Measurements from ENCODE around the gene NOP9.

Gene NOP9

GRCh38 chr14:24262821-24263733 is 36.6 kb upstream of the NOP9 start, which contains the start of gene TGM1:
TSS of gene TGM1 (minus strand) at chr14:24263177. CDS start at chr14:24262352, 825 bp downstream.
- no peak for DNase-seq (ENCODE audit: insufficient read length, low spot score)
- FAIRE-seq = no peak
- TF ChIP-seq POLR2AphosphoS5 (IDR thresholded peaks at IDR 0.05; ENCODE audit: low read depth, low read length) = no peak
- no peak for TF ChIP-seq TAF1 (IDR thresholded peaks at IDR 0.05; ENCODE audit: low read depth, low read length)
- TF ChIP-seq POLR2A (IDR thresholded peaks at IDR 0.05; ENCODE audit: low read depth, low read length) = no peak
- TF ChIP-seq POU2F2 (IDR thresholded peaks at IDR 0.05; ENCODE audit: low read depth, low read length) = no peak
- no peak for TF ChIP-seq SPI1 (IDR thresholded peaks at IDR 0.05; ENCODE audit: low read depth, low read length)
- TF ChIP-seq PAX5 (IDR thresholded peaks at IDR 0.05; ENCODE audit: insufficient read depth, low read length, severe bottlenecking) = no peak

- DNase-seq (ENCODE audit: insufficient read length, low spot score) (no peak), FAIRE-seq (no peak)
- TF ChIP-seq POLR2AphosphoS5 (IDR thresholded peaks at IDR 0.05; ENCODE audit: low read depth, low read length) (no peak; the same call in 1 of the 2 replicates), POU2F2 (IDR thresholded peaks at IDR 0.05; ENCODE audit: low read depth, low read length) (no peak), SPI1 (IDR thresholded peaks at IDR 0.05; ENCODE audit: low read depth, low read length) (no peak)
Measured at GRCh38 chr14:24263848-24264247, 35.8 kb upstream of the NOP9 start.

GRCh38 chr14:24264298-24264697 is 35.4 kb upstream of the NOP9 start:
- DNase-seq (ENCODE audit: insufficient read length, low spot score) = no peak
- no peak for FAIRE-seq
- TF ChIP-seq SPI1 (IDR thresholded peaks at IDR 0.05; ENCODE audit: low read depth, low read length) (no peak), PAX5 (IDR thresholded peaks at IDR 0.05; ENCODE audit: insufficient read depth, low read length, severe bottlenecking) (no peak), POU2F2 (IDR thresholded peaks at IDR 0.05; ENCODE audit: low read depth, low read length) (no peak), POLR2AphosphoS5 (IDR thresholded peaks at IDR 0.05; ENCODE audit: low read depth, low read length) (no peak; the same call in 1 of the 2 replicates), TAF1 (IDR thresholded peaks at IDR 0.05; ENCODE audit: low read depth, low read length) (no peak), POLR2A (IDR thresholded peaks at IDR 0.05; ENCODE audit: low read depth, low read length) (no peak)

GRCh38 chr14:24266344-24267244 is 33.1 kb upstream of the NOP9 start:
- no peak for TF ChIP-seq POLR2A (IDR thresholded peaks at IDR 0.05; ENCODE audit: low read depth, low read length)
- TF ChIP-seq TAF1 (IDR thresholded peaks at IDR 0.05; ENCODE audit: low read depth, low read length) = no peak
- no peak for TF ChIP-seq POU2F2 (IDR thresholded peaks at IDR 0.05; ENCODE audit: low read depth, low read length)
- no peak for TF ChIP-seq SPI1 (IDR thresholded peaks at IDR 0.05; ENCODE audit: low read depth, low read length)
- TF ChIP-seq PAX5 (IDR thresholded peaks at IDR 0.05; ENCODE audit: insufficient read depth, low read length, severe bottlenecking) = no peak
- no peak for TF ChIP-seq POLR2AphosphoS5 (IDR thresholded peaks at IDR 0.05; ENCODE audit: low read depth, low read length)
- DNase-seq (ENCODE audit: insufficient read length, low spot score) = no peak
- FAIRE-seq = no peak

- no peak for FAIRE-seq
Measured at GRCh38 chr14:24267516-24267915, 32.1 kb upstream of the NOP9 start.

GRCh38 chr14:24268225-24268624 is 31.4 kb upstream of the NOP9 start:
- no peak for FAIRE-seq
- no peak for TF ChIP-seq POLR2AphosphoS5 (IDR thresholded peaks at IDR 0.05; ENCODE audit: low read depth, low read length)
- TF ChIP-seq SPI1 (IDR thresholded peaks at IDR 0.05; ENCODE audit: low read depth, low read length) = no peak
- no peak for TF ChIP-seq POLR2A (IDR thresholded peaks at IDR 0.05; ENCODE audit: low read depth, low read length)
- no peak for TF ChIP-seq POU2F2 (IDR thresholded peaks at IDR 0.05; ENCODE audit: low read depth, low read length)
- no peak for TF ChIP-seq PAX5 (IDR thresholded peaks at IDR 0.05; ENCODE audit: insufficient read depth, low read length, severe bottlenecking)
- TF ChIP-seq TAF1 (IDR thresholded peaks at IDR 0.05; ENCODE audit: low read depth, low read length) = no peak
- DNase-seq (ENCODE audit: insufficient read length, low spot score) = no peak

More at GRCh38 chr14:24267516-24267915, 32.1 kb upstream of the NOP9 start:
- no peak for DNase-seq (ENCODE audit: insufficient read length, low spot score)
- TF ChIP-seq POLR2AphosphoS5 (IDR thresholded peaks at IDR 0.05; ENCODE audit: low read depth, low read length) (no peak), SPI1 (IDR thresholded peaks at IDR 0.05; ENCODE audit: low read depth, low read length) (no peak), PAX5 (IDR thresholded peaks at IDR 0.05; ENCODE audit: insufficient read depth, low read length, severe bottlenecking) (no peak), POU2F2 (IDR thresholded peaks at IDR 0.05; ENCODE audit: low read depth, low read length) (no peak), POLR2A (IDR thresholded peaks at IDR 0.05; ENCODE audit: low read depth, low read length) (no peak), TAF1 (IDR thresholded peaks at IDR 0.05; ENCODE audit: low read depth, low read length) (no peak)

GRCh38 chr14:24269368-24269767 is 30.3 kb upstream of the NOP9 start:
- FAIRE-seq (no peak), DNase-seq (ENCODE audit: insufficient read length, low spot score) (no peak)
- no peak for TF ChIP-seq SPI1 (IDR thresholded peaks at IDR 0.05; ENCODE audit: low read depth, low read length)
- no peak for TF ChIP-seq POU2F2 (IDR thresholded peaks at IDR 0.05; ENCODE audit: low read depth, low read length)
- TF ChIP-seq TAF1 (IDR thresholded peaks at IDR 0.05; ENCODE audit: low read depth, low read length) = no peak
- TF ChIP-seq POLR2AphosphoS5 (IDR thresholded peaks at IDR 0.05; ENCODE audit: low read depth, low read length) = no peak
- no peak for TF ChIP-seq POLR2A (IDR thresholded peaks at IDR 0.05; ENCODE audit: low read depth, low read length)
- TF ChIP-seq PAX5 (IDR thresholded peaks at IDR 0.05; ENCODE audit: insufficient read depth, low read length, severe bottlenecking) = no peak

GRCh38 chr14:24269910-24270536 is 29.6 kb upstream of the NOP9 start:
- DNase-seq (ENCODE audit: insufficient read length, low spot score) (no peak), FAIRE-seq (no peak)
- no peak for TF ChIP-seq TAF1 (IDR thresholded peaks at IDR 0.05; ENCODE audit: low read depth, low read length)
- no peak for TF ChIP-seq SPI1 (IDR thresholded peaks at IDR 0.05; ENCODE audit: low read depth, low read length)
- no peak for TF ChIP-seq POLR2AphosphoS5 (IDR thresholded peaks at IDR 0.05; ENCODE audit: low read depth, low read length)

All from GM12891 (cell line).